ENCODE results near the gene TMEM87A. TPM values are rescaled to one million over a fixed set of nuclear protein-coding genes. Genes with fewer than 3 reads are reported as not detected.

TMEM87A gene
- total RNA-seq, 1 experiment from 2014 or later, result 58.2 TPM

GRCh38 chr15:42165106-42165505 lies 108.1 kb downstream of the TMEM87A start:
- no peak for DNase-seq (ENCODE audit: low spot score)

GRCh38 chr15:42163947-42164550 lies 109.2 kb downstream of the TMEM87A start:
- DNase-seq (ENCODE audit: low spot score), result no peak

GRCh38 chr15:42163291-42163690 lies 109.9 kb downstream of the TMEM87A start:
- no peak for DNase-seq (ENCODE audit: low spot score)

Small RNA genes within 50 kb of the gene (small RNA-seq; reads per million reads assigned to genes)
- not detected for gene MIR627

Other genes starting within 250 kb of the TMEM87A start
- 0.03 TPM in 1 of 2 replicates, not detected in the other for gene PLA2G4D, start 178.9 kb downstream of the TMEM87A start, total RNA-seq (2014; rRNA removed; shearing (Covaris generic))
- 11.4 and 11.7 TPM in 2 replicates for gene PLA2G4F, start 116.8 kb downstream of the TMEM87A start, total RNA-seq (2014; rRNA removed; shearing (Covaris generic))
- 25.0 and 25.5 TPM in 2 replicates for gene VPS39, start 65.1 kb downstream of the TMEM87A start, total RNA-seq (2014; rRNA removed; shearing (Covaris generic))
- 3.3 and 5.8 TPM in 2 replicates for gene GANC, start 232 bp downstream of the TMEM87A start, total RNA-seq (2014; rRNA removed; shearing (Covaris generic))
- not detected in 2 replicates for gene CAPN3, start 86.1 kb upstream of the TMEM87A start, total RNA-seq (2014; rRNA removed; shearing (Covaris generic))
- gene ZNF106, start 217.7 kb upstream of the TMEM87A start, total RNA-seq (2014; rRNA removed; shearing (Covaris generic)), result 23.4 and 24.9 TPM in 2 replicates
- gene SNAP23, start 222.2 kb upstream of the TMEM87A start, total RNA-seq (2014; rRNA removed; shearing (Covaris generic)), result 30.2 and 39.5 TPM in 2 replicates

All from HT-29 (cell line).